Testis (tissue), 3 donors: ENCODE results near the gene IL16. TPM values are rescaled to one million over a fixed set of nuclear protein-coding genes. Genes with fewer than 3 reads are reported as not detected.

Source experiments
- DNase-seq: peaks from one replicate; pipeline ENCODE4 v3.0.0-alpha.2; 2019
- H3K27ac ChIP-seq, 2 donors: fragments of 200-600 bp; sonication (generic); one replicate each; pipeline ENCODE4 v1.5.1; 2019
- H3K27me3 ChIP-seq: fragments of 200-600 bp; sonication (generic); one replicate; pipeline ENCODE4 v1.5.1; 2019
- H3K36me3 ChIP-seq: fragments of 200-600 bp; sonication (generic); one replicate; pipeline ENCODE4 v1.5.1; 2017; ENCODE audit warnings: low read depth; ENCODE audit errors: missing control alignments
- H3K4me1 ChIP-seq: fragments of 200-600 bp; sonication (generic); one replicate; pipeline ENCODE4 v1.5.1; 2019
- H3K4me3 ChIP-seq, 2 donors: fragments of 200-600 bp; sonication (generic); one replicate each; pipeline ENCODE4 v1.5.1; 2017 to 2019
- H3K9me3 ChIP-seq: fragments of 200-600 bp; sonication (generic); one replicate; pipeline ENCODE4 v1.5.1; 2017
- POLR2A ChIP-seq: fragments of 450-650 bp; IDR thresholded peaks from one replicate; pipeline ENCODE4 v1.6.1; 2017; ENCODE audit warnings: antibody characterized with exemption, mild to moderate bottlenecking, moderate library complexity
- WGBS, 2 donors: methylation state at CpG; one replicate each; pipeline ENCODE4 v1.1.5; 2018; 5-methylcytosine and 5-hydroxymethylcytosine counted together
- intact Hi-C: fragments of 100-400 bp; cut with DNase I; formaldehyde crosslinking; loops from one replicate; pipeline ENCODE4 v1.15.1; 2023; ENCODE audit warnings: low total_unique reads
- polyA plus RNA-seq: library from polyadenylated mRNA; stranded (reverse); fragments of 350-450 nt; fragmentation: Illumina TruSeq; extraction: RNeasy Lipid Tissue Mini Kit (QIAGEN cat#74804); gene quantifications from one replicate; pipeline ENCODE4 v1.2.3, GENCODE V29; 2014; ENCODE audit warnings: low read depth, low replicate concordance; ENCODE audit not compliant: insufficient read depth
- total RNA-seq, 2 donors: library from RNA; depleted of rRNA; stranded (reverse); fragments of >200 nt; gene quantifications; one replicate each; pipeline ENCODE4 v1.2.3, GENCODE V29; 2016
- TF ChIP-seq, protein P1 (sequence below), 3 experiments: fragments of 450-650 bp in 2 of 3; fragments of 200-600 bp in 1 of 3; sonication (generic) in 1 of 3; IDR thresholded peaks; one replicate each; pipeline ENCODE4 v1.5.1; 2016 to 2019; ENCODE audit warnings: antibody characterized with exemption in 3 of 3, mild to moderate bottlenecking in 2 of 3, moderate library complexity in 1 of 3

Gene IL16
- total and polyA plus RNA-seq, 3 donors from 2014 or later: 13.1 to 17.6 (median 14.9) TPM

DNA sequence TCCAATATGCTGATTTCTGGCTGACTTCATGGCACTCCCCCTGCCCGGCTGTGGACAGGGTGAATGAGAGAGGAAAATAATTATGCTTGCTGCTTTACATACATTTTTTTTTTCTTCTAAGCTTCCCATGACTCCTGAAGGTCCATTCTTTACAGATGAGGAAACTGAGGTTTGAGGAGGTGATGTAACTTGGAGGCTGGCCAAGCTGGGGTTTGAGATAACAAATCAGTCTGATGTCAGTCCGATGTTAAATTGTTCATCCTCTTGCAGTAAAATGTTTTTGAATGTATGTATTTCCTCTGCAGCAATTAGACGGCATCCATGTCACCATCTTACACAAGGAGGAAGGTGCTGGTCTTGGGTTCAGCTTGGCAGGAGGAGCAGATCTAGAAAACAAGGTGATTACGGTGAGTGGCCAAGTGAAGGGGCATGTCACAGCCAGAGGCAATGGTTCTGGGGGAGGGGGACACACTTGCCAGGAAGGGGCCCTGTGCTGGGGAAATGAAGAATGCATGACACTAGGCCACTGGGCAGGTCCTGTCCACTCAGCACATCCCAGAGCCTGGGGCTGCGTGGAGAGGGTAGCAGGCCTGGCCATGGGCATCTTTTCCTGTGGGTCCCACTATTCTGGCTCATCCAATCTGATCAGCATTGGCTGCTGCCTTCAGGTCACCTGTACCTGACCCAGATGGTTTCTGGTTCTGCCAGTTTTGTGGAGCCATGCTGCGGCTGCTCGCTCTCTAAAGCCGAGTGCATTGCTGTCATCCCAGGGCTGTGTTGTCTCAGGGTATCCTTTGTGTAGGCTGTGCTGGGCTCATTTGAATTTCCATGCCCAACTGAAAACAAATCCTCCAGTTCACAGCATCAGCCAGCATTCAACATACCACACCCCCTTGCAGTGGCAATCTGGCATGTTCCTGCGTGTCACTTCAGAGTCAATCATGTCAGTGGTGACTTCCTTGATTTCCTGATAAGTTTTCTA, 106.9 kb downstream of the IL16 start:
- H3K27me3 ChIP-seq: no peaks in the 10 kb centered on the region
- H3K4me1 ChIP-seq: no peaks in the 10 kb centered on the region
- TF ChIP-seq, protein P1, sequence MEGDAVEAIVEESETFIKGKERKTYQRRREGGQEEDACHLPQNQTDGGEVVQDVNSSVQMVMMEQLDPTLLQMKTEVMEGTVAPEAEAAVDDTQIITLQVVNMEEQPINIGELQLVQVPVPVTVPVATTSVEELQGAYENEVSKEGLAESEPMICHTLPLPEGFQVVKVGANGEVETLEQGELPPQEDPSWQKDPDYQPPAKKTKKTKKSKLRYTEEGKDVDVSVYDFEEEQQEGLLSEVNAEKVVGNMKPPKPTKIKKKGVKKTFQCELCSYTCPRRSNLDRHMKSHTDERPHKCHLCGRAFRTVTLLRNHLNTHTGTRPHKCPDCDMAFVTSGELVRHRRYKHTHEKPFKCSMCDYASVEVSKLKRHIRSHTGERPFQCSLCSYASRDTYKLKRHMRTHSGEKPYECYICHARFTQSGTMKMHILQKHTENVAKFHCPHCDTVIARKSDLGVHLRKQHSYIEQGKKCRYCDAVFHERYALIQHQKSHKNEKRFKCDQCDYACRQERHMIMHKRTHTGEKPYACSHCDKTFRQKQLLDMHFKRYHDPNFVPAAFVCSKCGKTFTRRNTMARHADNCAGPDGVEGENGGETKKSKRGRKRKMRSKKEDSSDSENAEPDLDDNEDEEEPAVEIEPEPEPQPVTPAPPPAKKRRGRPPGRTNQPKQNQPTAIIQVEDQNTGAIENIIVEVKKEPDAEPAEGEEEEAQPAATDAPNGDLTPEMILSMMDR (IDR thresholded peaks at IDR 0.05): no peak
- TF ChIP-seq POLR2A: no peak
- H3K9me3 ChIP-seq: no peaks in the 10 kb centered on the region
- 85 to 92% methylated on average over 9 of the region's 9 CpGs for WGBS, 2 donors
- no peak overlapping the region for H3K4me3 ChIP-seq
- no peak for DNase-seq
- intact Hi-C loops: no loop called here
- no peaks in the 10 kb centered on the region for H3K36me3 ChIP-seq
- peak overlapping the region in 1 of 2 donors; percentile 39 for H3K27ac ChIP-seq

DNA sequence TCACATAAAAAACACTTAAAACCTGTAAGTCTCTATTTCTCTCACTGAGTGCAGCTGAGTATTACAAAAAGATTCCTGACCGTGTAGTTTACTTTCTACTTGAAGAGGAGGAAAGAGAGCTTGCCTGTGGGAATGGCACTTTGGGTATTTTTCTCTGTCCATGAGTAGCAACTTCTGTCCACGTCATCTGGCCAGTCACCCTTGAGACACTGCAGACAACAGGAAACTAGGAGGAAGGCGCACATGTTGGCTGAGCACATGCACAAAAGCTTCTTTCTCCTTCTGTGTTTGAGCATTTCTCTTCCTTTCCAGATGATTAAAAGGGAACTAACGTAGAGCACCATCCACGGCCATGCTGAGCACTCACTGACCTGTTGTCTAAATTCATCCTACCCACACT, 107.5 kb downstream of the IL16 start:
- intact Hi-C loops: no loop called here
- DNase-seq: peak; percentile 38
- peak overlapping the region in 1 of 2 donors; percentile 39 for H3K27ac ChIP-seq
- no peak overlapping the region for H3K4me3 ChIP-seq
- H3K36me3 ChIP-seq: no peaks in the 10 kb centered on the region
- no peak for TF ChIP-seq POLR2A
- TF ChIP-seq, protein P1 (IDR thresholded peaks at IDR 0.05): no peak
- WGBS, 2 donors: 74 to 80% methylated on average over 5 of the region's 5 CpGs
- no peaks in the 10 kb centered on the region for H3K9me3 ChIP-seq
- H3K4me1 ChIP-seq: no peaks in the 10 kb centered on the region
- H3K27me3 ChIP-seq: no peaks in the 10 kb centered on the region

- H3K27me3 ChIP-seq: no peaks in the 10 kb centered on the region
- intact Hi-C loops: no loop called here
- H3K27ac ChIP-seq: no peak overlapping the region
- H3K36me3 ChIP-seq: no peaks in the 10 kb centered on the region
- DNase-seq: no peak
- H3K4me3 ChIP-seq: no peak overlapping the region
- peaks cover 13% of the 10 kb centered on the region for H3K4me1 ChIP-seq
- no peaks in the 10 kb centered on the region for H3K9me3 ChIP-seq
- TF ChIP-seq, protein P1 (IDR thresholded peaks at IDR 0.05): no peak
- no peak for TF ChIP-seq POLR2A
- 71% methylated on average over 2 of the region's 2 CpGs; no CpG with 5 or more reads in 1 of the 2 donors for WGBS, 2 donors
Observed at GRCh38 chr15:81308260-81308659, 111.6 kb downstream of the IL16 start.

GRCh38 chr15:81309647-81310450, 113.2 kb downstream of the IL16 start:
- 89 to 94% methylated on average over 8 of the region's 8 CpGs for WGBS, 2 donors
- Histone ChIP-seq H3K27ac (no peak overlapping the region), H3K9me3 (no peaks in the 10 kb centered on the region), H3K27me3 (no peaks in the 10 kb centered on the region), H3K4me3 (no peak overlapping the region), H3K4me1 (peaks cover 16% of the 10 kb centered on the region), H3K36me3 (no peaks in the 10 kb centered on the region)
- intact Hi-C loops: no loop called here
- DNase-seq: no peak
- TF ChIP-seq POLR2A: no peak
- TF ChIP-seq, protein P1 (IDR thresholded peaks at IDR 0.05): no peak
